Anterior cingulate cortex (tissue), 58 donors: ENCODE data around the gene YWHAG.

Source experiments
- DNase-seq, 58 donors: peaks; one replicate each; lab custom pipeline; 2025; lab: John Stamatoyannopoulos, UW

YWHAG gene

GRCh38 chr7:76282344-76283253, 76.2 kb downstream of the YWHAG start:
- DNase-seq: no peak

GRCh38 chr7:76281706-76282343, 77.0 kb downstream of the YWHAG start:
- no peak for DNase-seq

- DNase-seq: no peak
Observed at GRCh38 chr7:76281006-76281705, 77.6 kb downstream of the YWHAG start.

GRCh38 chr7:76280408-76280807, 78.4 kb downstream of the YWHAG start:
- peak in 1 of 58 donors; percentile 14 for DNase-seq

GRCh38 chr7:76278540-76278939, 80.3 kb downstream of the YWHAG start:
- DNase-seq: no peak
